Right renal pelvis (tissue), 4 donors: ENCODE measurements around the gene THBS3. TPM values are rescaled to one million over a fixed set of nuclear protein-coding genes. Genes with fewer than 3 reads are reported as not detected.
"Not testable (repeated sequence)": the region's sequence is repeated elsewhere in the genome, so short reads cannot be mapped to it uniquely, and the experiment has no call there.

Experiments
- DNase-seq, 4 donors: peaks; one replicate each; pipeline ENCODE4 v3.0.0-alpha.2; 2013; ENCODE audit warnings: low read depth in 4 of 4, low spot score in 3 of 4, missing footprints in 1 of 4
- polyA plus RNA-seq, 4 donors: library from polyadenylated mRNA; unstranded; fragments of 120-200 nt; gene quantifications; one replicate each; pipeline ENCODE4 v1.2.1, GENCODE V29; 2013; ENCODE audit not compliant: insufficient read length in 4 of 4

Gene THBS3
- polyA plus RNA-seq, 4 donors: 28.1 to 41.7 (median 33.4) TPM

DNA sequence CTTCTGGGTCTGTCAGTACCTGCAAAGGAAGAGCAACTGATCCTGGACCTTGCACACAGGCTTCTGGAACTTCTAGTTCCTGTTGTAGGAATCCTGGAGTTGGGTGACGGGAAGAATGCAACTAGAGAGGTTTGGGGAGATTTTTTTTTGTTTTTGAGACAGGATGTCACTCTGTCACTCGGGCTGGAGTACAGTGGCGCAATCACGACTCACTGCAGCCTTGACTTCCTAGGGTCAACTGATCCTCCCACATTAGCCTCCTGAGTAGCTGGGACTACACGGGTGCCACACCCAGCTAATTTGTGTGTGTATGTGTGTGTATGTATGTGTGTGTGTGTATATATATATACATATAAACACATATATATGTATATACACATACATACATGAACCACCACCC lies 28.8 kb upstream of the THBS3 start:
- no peak for DNase-seq

DNA sequence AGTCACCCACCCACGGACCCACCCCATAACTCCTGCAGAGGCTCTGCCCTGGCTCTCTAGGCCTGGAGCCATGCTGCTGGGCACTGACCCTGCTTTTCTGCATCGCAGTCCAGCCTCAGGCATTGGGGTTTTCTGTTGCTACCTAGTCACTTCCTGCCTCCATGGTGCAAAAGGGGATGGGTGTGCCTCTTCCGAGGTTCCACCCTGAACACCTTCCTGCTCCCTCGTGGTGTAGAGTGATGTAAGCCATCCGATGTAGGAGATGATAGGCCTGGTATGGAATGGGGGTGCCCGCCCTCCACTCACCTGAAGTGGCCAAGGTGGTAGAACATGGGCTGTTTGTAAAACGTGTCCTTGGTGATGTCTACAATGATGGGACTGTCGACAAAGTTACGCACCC lies 27.7 kb upstream of the THBS3 start:
- DNase-seq: not testable (repeated sequence)

- not testable (repeated sequence) for DNase-seq
Measured at GRCh38 chr1:155233502-155233901, 25.8 kb upstream of the THBS3 start.

DNA sequence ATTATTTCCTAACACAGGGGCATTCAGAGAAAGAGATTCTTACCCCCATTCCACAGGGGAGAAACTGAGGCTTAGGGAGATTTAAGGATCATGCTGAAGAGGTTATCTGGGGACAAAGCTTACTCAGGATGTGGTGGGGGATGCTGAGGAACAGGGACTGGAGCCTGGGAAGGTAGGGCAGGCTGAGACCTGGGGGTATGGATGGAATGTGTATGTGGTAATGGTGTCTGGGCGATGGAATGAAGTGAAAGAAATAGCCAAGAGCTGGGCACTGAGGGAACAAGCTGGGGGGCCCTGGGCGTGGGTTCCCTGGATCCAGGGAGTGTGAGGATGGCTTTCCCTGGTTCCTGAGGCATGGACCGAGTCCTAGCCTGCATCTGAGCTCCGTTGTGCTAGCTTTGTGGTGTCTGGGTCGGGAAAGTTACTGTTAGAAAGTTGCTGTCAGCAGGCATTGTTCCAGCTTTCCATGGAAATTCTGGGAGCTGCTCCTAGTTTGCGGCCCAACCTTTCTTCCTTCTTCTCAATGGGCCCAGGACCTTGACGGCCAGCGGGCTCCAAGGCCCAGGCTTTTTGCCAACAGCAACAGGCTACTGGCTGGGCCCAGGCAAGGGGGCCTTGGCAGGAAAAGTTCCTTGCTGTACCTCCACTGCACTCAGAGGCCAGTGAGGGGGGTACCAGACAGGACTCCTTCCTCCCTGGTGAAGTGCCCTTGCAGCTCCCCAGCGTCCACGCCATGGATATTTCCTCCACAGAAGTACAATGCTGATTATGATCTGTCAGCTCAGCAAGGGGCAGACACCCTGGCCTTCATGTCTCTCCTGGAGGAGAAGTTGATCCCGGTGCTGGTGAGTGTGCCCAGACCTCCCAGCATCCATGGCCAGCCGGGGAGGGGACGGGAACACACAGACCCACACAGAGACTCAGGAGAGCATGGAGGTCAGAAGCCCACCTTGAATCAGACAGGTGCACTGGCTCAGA lies 24.6 kb upstream of the THBS3 start:
- not testable (repeated sequence) for DNase-seq

DNA sequence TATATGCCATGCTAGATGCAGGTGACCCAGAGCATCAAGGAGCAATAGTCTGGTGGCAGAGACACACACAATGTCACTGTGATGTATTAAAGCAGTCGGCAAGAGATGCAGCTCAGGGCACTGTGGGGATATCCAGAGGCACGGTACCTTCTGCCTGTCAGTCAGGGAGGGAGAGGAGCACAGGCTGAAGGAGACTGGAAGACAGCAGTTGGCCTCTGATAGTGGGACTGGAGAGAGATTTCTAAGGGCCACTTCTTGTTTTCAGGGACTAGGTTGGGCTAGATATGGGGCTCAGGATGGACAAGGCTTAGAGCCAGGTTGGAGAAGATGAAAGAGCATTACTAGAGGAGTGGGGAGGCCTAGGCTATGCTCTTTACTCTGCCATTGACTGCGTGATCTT lies 23.6 kb upstream of the THBS3 start:
- DNase-seq: not testable (repeated sequence)

GRCh38 chr1:155228096-155228427 lies 20.4 kb upstream of the THBS3 start:
- DNase-seq: no peak

- peak; percentile 97 to 99 (median 98) for DNase-seq
Measured at GRCh38 chr1:155227261-155228095, 19.8 kb upstream of the THBS3 start.

GRCh38 chr1:155226910-155227260 lies 19.2 kb upstream of the THBS3 start:
- no peak for DNase-seq

GRCh38 chr1:155226188-155226909 lies 18.7 kb upstream of the THBS3 start:
- DNase-seq: no peak

DNA sequence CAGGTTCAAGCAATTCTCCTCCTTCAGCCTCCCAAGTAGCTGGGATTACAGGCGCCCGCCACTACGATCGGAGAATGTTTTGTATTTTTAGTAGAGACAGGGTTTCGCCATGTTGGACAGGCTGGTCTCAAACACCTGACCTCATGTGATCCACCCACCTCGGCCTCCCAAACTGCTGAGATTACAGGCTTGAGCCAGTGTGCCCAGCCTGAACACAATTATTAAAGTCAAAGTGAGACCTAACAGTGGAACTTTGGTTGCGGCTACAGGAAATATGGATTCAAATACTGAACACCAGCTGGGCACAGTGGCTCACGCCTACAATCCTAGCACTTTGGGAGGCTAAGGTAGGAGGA lies 17.7 kb upstream of the THBS3 start:
- DNase-seq: not testable (repeated sequence)

DNA sequence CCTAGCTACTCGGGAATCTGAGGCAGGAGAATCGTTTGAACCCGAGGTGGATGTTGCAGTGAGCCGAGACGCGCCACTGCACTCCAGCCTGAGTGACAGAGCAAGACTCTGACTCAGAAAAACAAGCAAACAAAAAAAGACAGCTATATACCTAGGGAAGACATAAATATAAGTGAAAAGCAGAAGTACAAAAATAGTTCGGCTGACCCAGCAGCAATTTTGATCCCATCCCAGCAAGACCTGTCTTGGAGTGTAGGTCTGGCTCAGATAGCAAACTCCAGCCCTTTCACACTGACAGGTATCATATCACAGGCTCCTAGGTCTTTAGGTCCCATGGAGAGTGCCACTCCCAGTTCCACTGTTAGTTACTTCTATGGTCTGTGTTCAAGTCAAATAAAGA lies 15.3 kb upstream of the THBS3 start:
- DNase-seq: no peak

- not testable (repeated sequence) for DNase-seq
Measured at GRCh38 chr1:155220211-155220965, 12.7 kb upstream of the THBS3 start.

DNA sequence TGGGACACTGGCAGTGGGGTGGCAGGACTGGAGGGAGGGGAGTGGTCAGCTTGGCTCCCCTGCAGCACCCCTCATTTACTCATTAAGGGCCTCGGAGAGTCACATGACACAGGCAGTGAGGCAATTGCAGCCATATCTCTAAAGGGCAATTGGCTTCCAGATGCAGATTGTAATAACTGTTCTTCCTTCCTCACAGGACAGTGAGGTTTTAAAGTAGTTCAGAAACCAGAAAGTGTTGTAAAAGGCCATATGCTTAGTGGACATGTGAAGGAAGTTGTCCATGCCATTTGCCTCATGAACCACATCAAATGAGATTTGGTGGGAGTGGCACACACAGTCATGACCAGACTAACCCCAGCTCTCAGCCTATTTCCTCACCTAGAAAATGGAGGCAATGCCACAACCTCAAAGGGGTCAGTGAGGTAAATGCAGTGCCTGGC lies 11.9 kb upstream of the THBS3 start:
- DNase-seq: no peak

- DNase-seq: no peak
Measured at GRCh38 chr1:155218854-155219591, 11.3 kb upstream of the THBS3 start.

DNA sequence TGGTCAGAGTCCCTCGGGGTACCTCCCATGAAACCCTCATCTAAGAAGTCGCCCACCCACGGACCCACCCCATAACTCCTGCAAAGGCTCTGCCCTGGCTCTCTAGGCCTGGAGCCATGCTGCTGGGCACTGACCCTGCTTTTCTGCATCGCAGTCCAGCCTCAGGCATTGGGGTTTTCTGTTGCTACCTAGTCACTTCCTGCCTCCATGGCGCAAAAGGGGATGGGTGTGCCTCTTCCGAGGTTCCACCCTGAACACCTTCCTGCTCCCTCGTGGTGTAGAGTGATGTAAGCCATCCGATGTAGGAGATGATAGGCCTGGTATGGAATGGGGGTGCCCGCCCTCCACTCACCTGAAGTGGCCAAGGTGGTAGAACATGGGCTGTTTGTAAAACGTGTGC lies 7.0 kb upstream of the THBS3 start:
- DNase-seq: not testable (repeated sequence)

GRCh38 chr1:155212051-155212440 lies 4.3 kb upstream of the THBS3 start:
- DNase-seq: not testable (repeated sequence)

DNA sequence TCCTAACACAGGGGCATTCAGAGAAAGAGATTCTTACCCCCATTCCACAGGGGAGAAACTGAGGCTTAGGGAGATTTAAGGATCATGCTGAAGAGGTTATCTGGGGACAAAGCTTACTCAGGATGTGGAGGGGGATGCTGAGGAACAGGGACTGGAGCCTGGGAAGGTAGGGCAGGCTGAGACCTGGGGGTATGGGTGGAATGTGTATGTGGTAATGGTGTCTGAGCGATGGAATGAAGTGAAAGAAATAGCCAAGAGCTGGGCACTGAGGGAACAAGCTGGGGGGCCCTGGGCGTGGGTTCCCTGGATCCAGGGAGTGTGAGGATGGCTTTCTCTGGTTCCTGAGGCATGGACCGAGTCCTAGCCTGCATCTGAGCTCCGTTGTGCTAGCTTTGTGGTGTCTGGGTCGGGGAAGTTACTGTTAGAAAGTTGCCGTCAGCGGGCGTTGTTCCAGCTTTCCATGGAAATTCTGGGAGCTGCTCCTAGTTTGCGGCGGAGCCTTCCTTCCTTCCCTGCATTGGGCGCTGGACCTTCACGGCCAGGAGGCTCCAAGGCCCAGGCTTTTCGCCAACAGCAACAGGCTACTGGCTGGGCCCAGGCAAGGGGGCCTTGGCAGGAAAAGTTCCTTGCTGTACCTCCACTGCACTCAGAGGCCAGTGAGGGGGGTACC lies 3.8 kb upstream of the THBS3 start:
- not testable (repeated sequence) for DNase-seq

- DNase-seq: no peak
Measured at GRCh38 chr1:155210314-155211104, 2.8 kb upstream of the THBS3 start.
